Measurements from ENCODE around the gene ELOVL5. TPM values are rescaled to one million over a fixed set of nuclear protein-coding genes. Genes with fewer than 3 reads are reported as not detected.

ELOVL5 gene
- total RNA-seq, 1 donor, result 118 TPM

GRCh38 chr6:53281518-53282215 is 67.1 kb downstream of the ELOVL5 start:
- no peak overlapping the region for H3K4me3 ChIP-seq (ENCODE audit: low read depth, low read length)
- no peak for TF ChIP-seq CTCF (IDR thresholded peaks at IDR 0.05; ENCODE audit: insufficient read depth, low read depth, low read length)
- DNase-seq (ENCODE audit: low read depth), result no peak

- TF ChIP-seq CTCF (IDR thresholded peaks at IDR 0.05; ENCODE audit: insufficient read depth, low read depth, low read length), result no peak
- H3K4me3 ChIP-seq (ENCODE audit: low read depth, low read length), result no peak overlapping the region
- no peak for DNase-seq (ENCODE audit: low read depth)
These were observed 68.5 kb downstream of the ELOVL5 start for GRCh38 chr6:53280207-53280606.

GRCh38 chr6:53279293-53279692 is 69.5 kb downstream of the ELOVL5 start:
- H3K4me3 ChIP-seq (ENCODE audit: low read depth, low read length), result no peak overlapping the region
- no peak for TF ChIP-seq CTCF (IDR thresholded peaks at IDR 0.05; ENCODE audit: insufficient read depth, low read depth, low read length)
- no peak for DNase-seq (ENCODE audit: low read depth)

- no peak for DNase-seq (ENCODE audit: low read depth)
- TF ChIP-seq CTCF (IDR thresholded peaks at IDR 0.05; ENCODE audit: insufficient read depth, low read depth, low read length), result peak; percentile 9
- no peak overlapping the region for H3K4me3 ChIP-seq (ENCODE audit: low read depth, low read length)
These were observed 75.4 kb downstream of the ELOVL5 start for GRCh38 chr6:53273370-53273769.

- TF ChIP-seq CTCF (IDR thresholded peaks at IDR 0.05; ENCODE audit: insufficient read depth, low read depth, low read length), result no peak
- no peak for DNase-seq (ENCODE audit: low read depth)
- no peak overlapping the region for H3K4me3 ChIP-seq (ENCODE audit: low read depth, low read length)
These were observed 78.9 kb downstream of the ELOVL5 start for GRCh38 chr6:53269827-53270226.

- no peak for TF ChIP-seq CTCF (IDR thresholded peaks at IDR 0.05; ENCODE audit: insufficient read depth, low read depth, low read length)
- DNase-seq (ENCODE audit: low read depth), result no peak
These were observed 79.7 kb downstream of the ELOVL5 start for GRCh38 chr6:53268858-53269608.

More at GRCh38 chr6:53268858-53269608, 79.7 kb downstream of the ELOVL5 start:
- H3K4me3 ChIP-seq (ENCODE audit: low read depth, low read length), result no peak overlapping the region
